CD4-positive, alpha-beta T cell (primary cell): Measurements from ENCODE around the gene FNDC1. TPM values are rescaled to one million over a fixed set of nuclear protein-coding genes. Genes with fewer than 3 reads are reported as not detected.

ENCODE experiments used
- ATAC-seq: fragments of 200-7000 bp; cut with Tn5 transposase; one replicate; pipeline ENCODE4 v1.10.0; 2022; ENCODE audit warnings: mild to moderate bottlenecking; ENCODE audit not compliant: poor library complexity
- CTCF ChIA-PET: fragments of 350-600 bp; sonication (Branson Sonifier 250); formaldehyde crosslinking; loops from one replicate; lab custom pipeline; 2021; ENCODE audit warnings: antibody characterized with exemption, inconsistent platforms; lab: Charles Lee
- POLR2A ChIA-PET: fragments of 350-600 bp; sonication (Branson Sonifier 250); formaldehyde crosslinking; loops from one replicate; lab custom pipeline; 2021; ENCODE audit warnings: antibody characterized with exemption, inconsistent platforms; lab: Charles Lee
- DNase-seq, 14 experiments: peaks; one replicate each; pipeline ENCODE4 v3.0.0-alpha.2; 2013 to 2020; ENCODE audit warnings: mixed read lengths in 2 of 14
- H3K27ac ChIP-seq, 2 donors: one replicate each; pipeline versions ENCODE4 v1.5.1 to v1.7.0; 2013; ENCODE audit warnings: low read length in 2 of 2, low read depth in 1 of 2, mild to moderate bottlenecking in 1 of 2
- H3K27me3 ChIP-seq, 2 experiments: 1 replicate in 1 of 2; 2 replicates in 1 of 2; pipeline versions ENCODE4 v1.6.1 to v1.7.0; 2013; ENCODE audit warnings: low read length in 2 of 2, control low read depth in 1 of 2, mild to moderate bottlenecking in 1 of 2, moderate library complexity in 1 of 2; ENCODE audit not compliant: insufficient read depth in 2 of 2, control insufficient read depth in 1 of 2
- H3K36me3 ChIP-seq: one replicate; pipeline ENCODE4 v1.6.1; 2013; ENCODE audit warnings: low read length, control low read depth; ENCODE audit not compliant: insufficient read depth
- H3K4me1 ChIP-seq: one replicate; pipeline ENCODE4 v1.6.1; 2013; ENCODE audit warnings: low read length, control low read depth; ENCODE audit not compliant: insufficient read depth
- H3K4me3 ChIP-seq: one replicate; pipeline ENCODE4 v1.5.1; 2013; ENCODE audit warnings: mild to moderate bottlenecking, low read length, moderate library complexity
- H3K9me3 ChIP-seq, 2 experiments: 1 replicate in 1 of 2; 2 replicates in 1 of 2; pipeline versions ENCODE4 v1.6.1 to v1.7.0; 2013; ENCODE audit warnings: low read length in 2 of 2, mild to moderate bottlenecking in 2 of 2, control low read depth in 1 of 2, moderate library complexity in 1 of 2; ENCODE audit not compliant: control insufficient read depth in 1 of 2, insufficient read depth in 1 of 2
- H3K27ac Mint-ChIP-seq: one replicate; pipeline ENCODE4 v1.8.0; 2020; ENCODE audit warnings: mixed read lengths
- H3K27me3 Mint-ChIP-seq: one replicate; pipeline ENCODE4 v1.8.0; 2021; ENCODE audit warnings: mixed read lengths
- H3K36me3 Mint-ChIP-seq: one replicate; pipeline ENCODE4 v1.8.0; 2021; ENCODE audit warnings: low read depth, mixed read lengths
- H3K4me1 Mint-ChIP-seq: one replicate; pipeline ENCODE4 v1.8.0; 2021; ENCODE audit warnings: low read depth, mixed read lengths
- H3K4me3 Mint-ChIP-seq: one replicate; pipeline ENCODE4 v1.8.0; 2020; ENCODE audit warnings: mild to moderate bottlenecking, mixed read lengths
- H3K9me3 Mint-ChIP-seq: one replicate; pipeline ENCODE4 v1.8.0; 2020; ENCODE audit warnings: mixed read lengths
- intact Hi-C, 2 experiments: fragments of 100-400 bp; cut with DNase I in 1 of 2; cut with micrococcal nuclease in 1 of 2; formaldehyde crosslinking; loops; one replicate each; pipeline versions ENCODE4 v1.15.1 to v1.9.0; 2023 to 2025; cut with DNase I, micrococcal nuclease
- total RNA-seq, 174 experiments: library from RNA in 2 of 174; stranded (reverse) in 2 of 174; gene quantifications; one replicate each; pipeline ENCODE4 v1.2.3 and lab custom pipeline; 2021 to 2026
- TF ChIP-seq, protein P1 (sequence below): fragments of 200-600 bp; IDR thresholded peaks from one replicate; pipeline ENCODE4 v1.8.0; 2022; ENCODE audit warnings: antibody characterized with exemption, mild to moderate bottlenecking

The FNDC1 gene
- total RNA-seq, 2 experiments from 2014 or later = not detected

DNA sequence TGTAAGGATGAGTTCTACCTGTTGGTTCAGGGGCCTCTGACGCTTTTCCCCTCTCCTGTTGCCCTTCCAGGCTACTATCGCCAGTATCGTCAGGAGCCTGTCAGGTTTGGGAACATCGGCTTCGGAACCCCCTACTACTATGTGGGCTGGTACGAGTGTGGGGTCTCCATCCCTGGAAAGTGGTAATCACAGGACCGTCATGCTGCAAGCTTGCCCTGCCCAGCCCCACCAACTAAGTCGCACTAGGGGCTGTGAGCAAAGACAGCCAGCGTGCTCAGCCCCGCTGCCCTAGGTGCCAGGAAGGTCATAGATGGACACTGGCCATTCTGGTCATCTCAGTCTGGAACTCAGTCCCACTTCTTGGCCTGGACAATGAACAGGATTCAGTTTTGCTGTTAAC lies 102.1 kb downstream of the FNDC1 start:
- Mint-ChIP-seq H3K4me3 (no peak overlapping the region), H3K36me3 (no peaks in the 10 kb centered on the region), H3K9me3 (no peaks in the 10 kb centered on the region), H3K27ac (no peak overlapping the region), H3K4me1 (no peaks in the 10 kb centered on the region), H3K27me3 (peaks cover 31% of the 10 kb centered on the region)
- Histone ChIP-seq H3K9me3 (no peaks in the 10 kb centered on the region), H3K4me1 (no peaks in the 10 kb centered on the region), H3K4me3 (no peak overlapping the region), H3K27ac (no peak overlapping the region), H3K36me3 (no peaks in the 10 kb centered on the region), H3K27me3 (no peaks in the 10 kb centered on the region)
- intact Hi-C loops = no loop called here
- ChIA-PET POLR2A (no interaction called here), CTCF (no interaction called here)
- TF ChIP-seq, protein P1, sequence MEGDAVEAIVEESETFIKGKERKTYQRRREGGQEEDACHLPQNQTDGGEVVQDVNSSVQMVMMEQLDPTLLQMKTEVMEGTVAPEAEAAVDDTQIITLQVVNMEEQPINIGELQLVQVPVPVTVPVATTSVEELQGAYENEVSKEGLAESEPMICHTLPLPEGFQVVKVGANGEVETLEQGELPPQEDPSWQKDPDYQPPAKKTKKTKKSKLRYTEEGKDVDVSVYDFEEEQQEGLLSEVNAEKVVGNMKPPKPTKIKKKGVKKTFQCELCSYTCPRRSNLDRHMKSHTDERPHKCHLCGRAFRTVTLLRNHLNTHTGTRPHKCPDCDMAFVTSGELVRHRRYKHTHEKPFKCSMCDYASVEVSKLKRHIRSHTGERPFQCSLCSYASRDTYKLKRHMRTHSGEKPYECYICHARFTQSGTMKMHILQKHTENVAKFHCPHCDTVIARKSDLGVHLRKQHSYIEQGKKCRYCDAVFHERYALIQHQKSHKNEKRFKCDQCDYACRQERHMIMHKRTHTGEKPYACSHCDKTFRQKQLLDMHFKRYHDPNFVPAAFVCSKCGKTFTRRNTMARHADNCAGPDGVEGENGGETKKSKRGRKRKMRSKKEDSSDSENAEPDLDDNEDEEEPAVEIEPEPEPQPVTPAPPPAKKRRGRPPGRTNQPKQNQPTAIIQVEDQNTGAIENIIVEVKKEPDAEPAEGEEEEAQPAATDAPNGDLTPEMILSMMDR = no peak
- ATAC-seq = no peak
- no peak for DNase-seq

DNA sequence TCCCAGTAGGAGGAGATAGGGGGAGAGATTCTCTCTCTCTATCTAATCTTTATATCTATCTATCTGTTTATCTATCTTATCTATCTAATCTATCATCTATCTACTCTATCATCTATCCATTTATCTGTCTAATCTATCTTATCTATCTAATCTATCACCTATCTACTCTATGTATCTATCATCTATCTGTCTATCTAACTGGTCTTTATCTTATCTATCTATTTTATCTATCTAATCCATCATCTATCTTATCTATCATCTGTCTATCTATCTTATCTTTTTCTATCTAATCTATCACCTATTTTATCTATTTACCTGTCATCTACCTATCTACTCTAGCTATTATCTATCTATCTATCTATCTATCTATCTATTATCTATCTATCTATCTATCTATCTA lies 109.4 kb downstream of the FNDC1 start:
- Mint-ChIP-seq H3K4me1 (no peaks in the 10 kb centered on the region), H3K27me3 (peaks cover 38% of the 10 kb centered on the region), H3K27ac (no peak overlapping the region), H3K4me3 (no peak overlapping the region), H3K9me3 (no peaks in the 10 kb centered on the region), H3K36me3 (no peaks in the 10 kb centered on the region)
- Histone ChIP-seq H3K4me3 (no peak overlapping the region), H3K9me3 (no peaks in the 10 kb centered on the region), H3K4me1 (no peaks in the 10 kb centered on the region), H3K27ac (no peak overlapping the region), H3K36me3 (no peaks in the 10 kb centered on the region), H3K27me3 (peaks cover 0 to 2% of the 10 kb centered on the region in 2 experiments)
- no peak for ATAC-seq
- DNase-seq = no peak
- TF ChIP-seq, protein P1 = no peak
- ChIA-PET CTCF (no interaction called here), POLR2A (no interaction called here)
- intact Hi-C loops = no loop called here

DNA sequence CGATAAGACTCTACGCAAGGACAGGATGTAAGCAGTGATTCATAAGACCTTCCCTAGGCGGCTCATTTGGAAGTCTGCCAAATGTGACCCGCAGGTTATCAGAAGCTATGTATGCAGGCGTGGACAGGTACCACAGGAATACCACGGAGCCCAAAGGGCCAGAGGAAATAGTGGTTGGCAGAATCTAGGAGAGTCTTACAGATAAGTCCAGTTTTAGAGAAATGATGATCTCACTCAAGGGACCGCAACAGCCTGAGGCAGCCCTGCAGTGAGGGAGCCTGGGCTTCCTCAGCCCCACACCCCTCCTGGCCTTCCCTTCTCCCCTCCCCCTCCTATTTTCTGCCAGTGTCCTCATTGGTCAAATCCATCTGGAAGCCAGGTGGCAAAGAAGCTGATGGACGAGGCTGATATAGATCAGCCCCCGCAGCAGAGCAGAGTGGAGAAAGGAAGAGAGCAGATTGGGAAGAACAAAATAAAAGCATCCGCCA lies 110.6 kb downstream of the FNDC1 start:
- Mint-ChIP-seq H3K9me3 (no peaks in the 10 kb centered on the region), H3K27ac (no peak overlapping the region), H3K27me3 (peaks cover 33% of the 10 kb centered on the region), H3K4me1 (no peaks in the 10 kb centered on the region), H3K4me3 (no peak overlapping the region), H3K36me3 (no peaks in the 10 kb centered on the region)
- H3K4me1 ChIP-seq = no peaks in the 10 kb centered on the region
- H3K36me3 ChIP-seq = no peaks in the 10 kb centered on the region
- H3K4me3 ChIP-seq = no peak overlapping the region
- intact Hi-C loops = no loop called here
- ChIA-PET POLR2A (no interaction called here), CTCF (no interaction called here)
- no peak overlapping the region for H3K27ac ChIP-seq
- no peak for ATAC-seq
- DNase-seq = no peak
- TF ChIP-seq, protein P1 = no peak
- H3K27me3 ChIP-seq = peaks cover 0 to 2% of the 10 kb centered on the region in 2 experiments
- H3K9me3 ChIP-seq = no peaks in the 10 kb centered on the region
